Measurements from ENCODE around the gene TRIML1.

Gene TRIML1

GRCh38 chr4:188139141-188139540 is at the start of gene TRIML1:
Gene TRIML1, plus strand, starts transcription at chr4:188139441. Its CDS starts 118 bp downstream, at chr4:188139559.
- no peak for DNase-seq

GRCh38 chr4:188092824-188093223 is 46.4 kb upstream of the TRIML1 start:
- no peak for DNase-seq

- no peak for DNase-seq
Measured at GRCh38 chr4:188106454-188106853, 32.8 kb upstream of the TRIML1 start.

- no peak for DNase-seq
Measured at GRCh38 chr4:188107931-188108843, 31.1 kb upstream of the TRIML1 start.

DNA sequence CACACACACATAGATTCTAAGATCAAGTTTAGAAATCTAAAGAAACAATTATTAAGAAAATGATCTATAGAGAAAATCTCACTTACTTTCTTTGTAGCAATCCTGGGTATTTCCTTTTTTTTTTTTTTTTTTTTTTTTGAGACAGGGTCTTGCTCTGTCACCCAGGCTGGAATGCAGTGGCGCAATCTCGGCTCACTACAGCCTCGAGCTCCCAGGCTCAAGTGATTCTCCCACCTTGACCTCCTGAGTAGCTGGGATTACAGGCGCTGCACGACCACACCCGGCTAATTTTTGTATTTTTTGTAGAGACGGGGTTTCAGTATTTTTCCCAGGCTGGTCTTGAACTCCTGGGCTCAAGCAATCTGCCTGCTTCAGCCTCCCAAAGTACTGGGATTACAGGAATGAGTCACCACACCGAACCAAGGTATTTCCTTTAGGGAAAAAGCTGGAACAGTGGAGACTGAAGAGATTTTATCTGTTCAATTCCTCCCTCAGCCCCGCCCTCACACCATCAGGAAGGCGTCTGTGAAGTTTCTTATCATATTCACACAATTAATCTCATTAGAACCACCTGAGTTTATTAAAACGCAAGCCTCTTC is 30.0 kb upstream of the TRIML1 start, which contains the start of gene TRIML2:
Gene TRIML2 (minus strand): TSS at position 447 of the 599 bp plus-strand sequence. CDS start 4,235 bp downstream, outside the sequence.
- DNase-seq = no peak

DNA sequence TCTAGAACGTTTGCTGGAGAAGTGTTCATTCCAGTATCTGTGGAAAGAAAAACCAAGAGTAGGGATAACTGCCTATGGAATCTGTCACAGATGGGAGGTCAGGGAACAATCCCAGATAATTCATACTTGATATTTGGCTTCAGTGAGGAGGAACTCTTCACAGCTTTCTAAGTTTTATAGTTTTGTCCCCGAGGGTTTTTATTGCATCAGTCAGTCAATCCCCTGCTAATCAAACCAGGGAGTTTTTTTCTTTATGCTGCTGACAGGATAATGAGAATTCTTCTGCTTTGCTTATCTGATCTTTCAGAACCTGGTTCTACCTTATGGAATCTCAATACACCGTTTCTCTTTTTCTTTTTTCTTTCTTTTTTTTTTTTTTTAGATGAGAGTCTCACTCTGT is 29.2 kb upstream of the TRIML1 start:
- no peak for DNase-seq

- no peak for DNase-seq
Measured at GRCh38 chr4:188110741-188111471, 28.3 kb upstream of the TRIML1 start.

DNA sequence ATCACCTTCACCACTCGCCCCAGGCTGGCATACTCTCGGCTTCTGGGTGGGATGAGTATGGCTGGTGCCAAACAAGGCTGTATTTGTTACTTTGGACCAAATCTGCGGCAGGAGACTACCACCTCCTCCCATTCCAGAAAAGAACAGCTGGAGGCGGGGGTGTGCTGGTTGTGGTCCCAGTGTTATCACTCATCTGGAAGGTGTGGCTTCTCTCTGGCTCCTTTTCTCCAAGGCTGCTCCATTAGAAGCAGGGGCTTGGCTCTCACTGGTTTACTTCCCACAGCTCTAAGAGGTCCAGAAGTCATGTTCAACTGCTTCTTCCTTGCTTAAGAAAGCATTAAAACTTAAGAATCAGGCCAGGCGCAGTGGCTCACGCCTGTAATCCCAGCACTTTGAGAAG is 27.3 kb upstream of the TRIML1 start:
- no peak for DNase-seq

DNA sequence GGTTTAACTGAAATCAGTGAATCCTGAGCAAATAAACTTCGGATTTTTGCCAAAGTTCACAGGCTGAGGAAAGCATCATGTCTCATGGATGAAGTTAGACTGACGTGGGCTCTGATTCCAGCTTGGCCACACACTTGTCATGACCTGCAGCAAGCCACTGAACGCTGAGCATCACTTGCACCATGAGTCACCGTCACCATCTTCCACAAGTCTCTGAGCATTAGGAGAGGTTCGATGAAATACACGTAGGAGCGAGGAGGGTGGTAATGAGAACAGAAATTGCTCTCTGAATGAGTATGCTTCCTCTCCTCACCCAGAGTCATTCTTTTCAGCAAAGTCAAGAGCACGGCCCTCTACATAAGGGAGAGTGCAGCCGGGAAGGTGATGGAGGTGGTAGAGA is 26.1 kb upstream of the TRIML1 start:
- DNase-seq = no peak

DNA sequence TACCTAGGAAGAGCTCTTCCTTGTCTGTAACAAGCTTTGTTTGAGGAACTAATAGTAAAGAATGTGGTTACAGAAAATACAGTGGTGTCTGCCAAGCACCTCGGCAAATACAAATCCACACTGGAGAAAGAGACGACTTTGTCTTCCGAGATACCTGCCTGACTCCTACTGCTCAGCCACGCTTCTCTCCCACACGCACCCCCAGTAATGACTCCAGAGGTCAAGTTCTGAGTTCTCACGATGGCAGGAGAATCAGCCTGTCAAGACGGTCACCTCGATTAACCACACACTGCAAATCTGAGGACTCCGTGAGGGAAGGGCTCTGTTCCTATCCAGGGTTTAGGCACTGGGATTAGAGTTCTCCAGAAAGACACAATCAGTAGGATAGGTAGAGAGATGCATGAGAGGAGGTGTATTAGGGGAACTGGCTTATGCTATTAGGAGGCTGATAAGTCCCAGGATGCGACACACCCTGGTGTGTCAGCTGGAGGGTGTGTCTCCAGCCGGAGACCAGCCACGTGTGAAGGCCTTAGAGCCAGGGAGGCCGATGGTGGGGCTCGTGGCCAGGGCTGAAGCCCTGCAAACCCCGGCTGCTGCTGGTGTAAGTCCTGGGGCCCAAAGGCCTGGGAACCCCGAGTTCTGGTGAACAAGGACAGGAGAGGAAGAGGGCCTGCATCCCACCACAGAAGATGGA is 21.5 kb upstream of the TRIML1 start:
- no peak for DNase-seq

GRCh38 chr4:188121530-188121929 is 17.7 kb upstream of the TRIML1 start:
- DNase-seq = no peak

- no peak for DNase-seq
Measured at GRCh38 chr4:188127214-188127874, 11.9 kb upstream of the TRIML1 start.

DNA sequence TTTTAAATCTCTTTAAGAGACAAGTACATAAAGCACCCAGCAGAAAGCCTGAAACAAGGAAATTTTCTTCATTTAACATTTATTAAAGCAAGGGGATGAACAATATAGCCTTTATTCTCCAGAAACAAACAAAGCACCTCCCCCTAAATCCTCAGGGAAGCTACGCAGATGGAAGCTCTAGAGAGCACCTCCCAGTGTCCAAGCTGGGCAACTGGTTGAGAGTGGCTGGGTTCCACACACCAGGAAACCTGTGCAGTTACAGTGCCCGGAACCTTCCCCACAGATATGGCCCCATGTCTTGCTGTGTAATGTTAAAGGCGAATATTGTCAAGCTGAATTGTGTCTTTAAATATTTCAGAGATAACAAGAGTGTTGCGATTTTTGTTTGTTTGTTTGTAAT is 8.9 kb upstream of the TRIML1 start:
- DNase-seq = no peak

DNA sequence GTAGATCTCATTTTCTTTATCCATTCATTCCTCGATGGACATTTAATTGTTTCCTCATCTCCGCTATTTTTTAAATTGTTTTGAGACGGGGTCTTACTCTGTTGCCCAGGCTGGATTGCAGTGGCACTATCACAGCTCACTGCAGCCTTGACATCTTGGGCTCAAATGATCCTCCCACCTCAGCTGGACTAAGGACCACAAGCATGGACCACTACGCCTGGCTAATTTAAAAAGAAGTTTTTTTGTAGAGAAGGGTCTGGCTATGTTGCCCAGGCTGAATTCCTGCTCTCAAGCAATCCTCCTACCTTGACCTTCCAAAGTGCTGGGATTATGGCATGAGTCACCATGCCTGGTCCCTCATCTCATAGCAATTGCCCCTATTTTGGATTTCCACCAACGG is 7.0 kb upstream of the TRIML1 start:
- DNase-seq = no peak

GRCh38 chr4:188138227-188138626 is 1.0 kb upstream of the TRIML1 start:
- DNase-seq = no peak

- DNase-seq = no peak
Measured at GRCh38 chr4:188139671-188140070, 430 bp downstream of the TRIML1 start.

DNA sequence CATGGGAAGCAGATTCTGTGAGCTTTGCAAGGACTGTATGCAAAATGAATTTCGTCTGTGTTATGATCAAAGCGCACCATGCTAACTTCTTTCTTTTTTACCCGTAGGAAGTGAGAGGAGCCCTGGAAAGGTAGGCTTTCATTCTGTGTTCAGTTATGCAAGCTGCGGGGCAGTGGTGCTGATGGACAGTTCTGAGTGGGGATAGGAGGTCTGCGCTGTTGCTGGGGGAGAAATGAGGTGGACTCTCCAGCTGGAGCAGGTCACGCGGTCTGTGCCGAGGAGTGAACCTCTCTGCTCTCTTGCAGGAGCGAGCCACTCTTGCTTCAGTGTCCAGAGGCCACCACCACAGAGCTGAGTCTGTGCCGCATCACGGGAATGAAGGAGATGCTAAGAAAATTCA is 4.5 kb downstream of the TRIML1 start:
- DNase-seq = no peak

GRCh38 chr4:188145601-188146000 is 6.4 kb downstream of the TRIML1 start:
- DNase-seq = no peak

DNA sequence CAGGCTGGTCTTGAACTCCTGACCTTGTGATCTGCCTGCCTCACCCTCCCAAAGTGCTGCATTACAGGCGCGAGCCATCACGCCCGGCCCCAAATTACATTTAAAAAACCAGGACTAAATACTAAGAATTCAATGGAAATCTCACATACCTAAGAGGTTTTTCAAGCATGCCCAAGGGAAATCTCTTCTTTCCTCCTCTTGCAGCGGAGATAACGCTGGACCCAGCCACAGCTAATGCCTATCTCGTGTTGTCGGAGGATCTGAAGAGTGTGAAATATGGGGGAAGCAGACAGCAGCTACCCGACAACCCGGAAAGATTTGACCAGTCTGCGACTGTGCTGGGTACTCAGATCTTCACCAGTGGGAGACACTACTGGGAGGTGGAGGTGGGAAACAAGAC is 7.4 kb downstream of the TRIML1 start:
- no peak for DNase-seq

- DNase-seq = no peak
Measured at GRCh38 chr4:188147176-188147575, 7.9 kb downstream of the TRIML1 start.

GRCh38 chr4:188147776-188148175 is 8.5 kb downstream of the TRIML1 start:
- DNase-seq = no peak

GRCh38 chr4:188154668-188155405 is 15.6 kb downstream of the TRIML1 start:
- no peak for DNase-seq
